H54 (cell line): Measurements from ENCODE around the gene RNF25.

Experiments
- DNase-seq: peaks from one replicate; pipeline ENCODE4 v3.0.0; 2011; ENCODE audit warnings: low spot score, mixed read lengths; ENCODE audit not compliant: insufficient read length
- FAIRE-seq: peaks from 3 replicates; lab custom pipeline; 2011; peaks lifted over from hg19 to GRCh38; lab: Jason Lieb, UNC
- POLR2A ChIP-seq: IDR thresholded peaks from 2 replicates; pipeline ENCODE4 v1.6.1; 2011; ENCODE audit warnings: low read depth, mild to moderate bottlenecking, low read length

Gene RNF25

GRCh38 chr2:218659988-218660358 is 11.8 kb downstream of the RNF25 start:
- no peak for FAIRE-seq
- TF ChIP-seq POLR2A = no peak

GRCh38 chr2:218659258-218659987 is 12.4 kb downstream of the RNF25 start, which contains the start of the genes BCS1L and ZNF142:
Gene BCS1L (plus strand): TSS chr2:218659683. CDS start chr2:218660988, 1,305 bp downstream.
Gene ZNF142 (minus strand): TSS chr2:218659623. CDS start chr2:218656429, 3,194 bp downstream.
- peak; percentile 92 for DNase-seq
- FAIRE-seq = peak; percentile 15
- TF ChIP-seq POLR2A = peak; percentile 79

More at GRCh38 chr2:218659988-218660358, 11.8 kb downstream of the RNF25 start:
- DNase-seq = no peak

- TF ChIP-seq POLR2A = no peak
- no peak for DNase-seq
- no peak for FAIRE-seq
Measured at GRCh38 chr2:218658671-218659257, 13.0 kb downstream of the RNF25 start.

GRCh38 chr2:218655751-218656150 is 16.1 kb downstream of the RNF25 start:
- FAIRE-seq (no peak), DNase-seq (no peak)
- no peak for TF ChIP-seq POLR2A

- no peak for TF ChIP-seq POLR2A
- FAIRE-seq (no peak), DNase-seq (no peak)
Measured at GRCh38 chr2:218648787-218649100, 23.1 kb downstream of the RNF25 start.

GRCh38 chr2:218648088-218648786 is 23.6 kb downstream of the RNF25 start:
- FAIRE-seq (peak; percentile 55), DNase-seq (peak; percentile 57)
- TF ChIP-seq POLR2A = no peak

- DNase-seq (peak; percentile 60), FAIRE-seq (peak; percentile 78)
- no peak for TF ChIP-seq POLR2A
Measured at GRCh38 chr2:218645126-218645525, 26.7 kb downstream of the RNF25 start.

GRCh38 chr2:218644721-218645120 is 27.1 kb downstream of the RNF25 start:
- no peak for DNase-seq
- FAIRE-seq = no peak
- TF ChIP-seq POLR2A = no peak

GRCh38 chr2:218643751-218644310 is 28.0 kb downstream of the RNF25 start:
- DNase-seq (no peak), FAIRE-seq (no peak)
- no peak for TF ChIP-seq POLR2A

- no peak for TF ChIP-seq POLR2A
- FAIRE-seq (no peak), DNase-seq (no peak)
Measured at GRCh38 chr2:218642786-218643185, 29.0 kb downstream of the RNF25 start.

GRCh38 chr2:218642121-218642656 is 29.6 kb downstream of the RNF25 start:
- DNase-seq (no peak), FAIRE-seq (no peak)
- TF ChIP-seq POLR2A = no peak

GRCh38 chr2:218638372-218638771 is 33.4 kb downstream of the RNF25 start:
- no peak for FAIRE-seq
- no peak for DNase-seq
- TF ChIP-seq POLR2A = no peak

- DNase-seq (no peak), FAIRE-seq (no peak)
- no peak for TF ChIP-seq POLR2A
Measured at GRCh38 chr2:218635719-218636118, 36.1 kb downstream of the RNF25 start.

- no peak for FAIRE-seq
- no peak for TF ChIP-seq POLR2A
- no peak for DNase-seq
Measured at GRCh38 chr2:218631837-218632236, 40.0 kb downstream of the RNF25 start.
